WERI-Rb-1 (cell line): ENCODE data around the gene PTPDC1.

Experiments used
- DNase-seq: peaks from one replicate; pipeline ENCODE4 v3.0.0-alpha.2; 2020
- H3K27ac ChIP-seq: fragments of 250-450 bp; sonication (Bioruptor Pico); 2 replicates; pipeline ENCODE4 v1.5.1; 2020; ENCODE audit warnings: mild to moderate bottlenecking, moderate library complexity
- H3K27me3 ChIP-seq: fragments of 250-450 bp; sonication (Bioruptor Pico); 2 replicates; pipeline ENCODE4 v1.5.1; 2021; ENCODE audit warnings: mild to moderate bottlenecking, low read depth, moderate library complexity; ENCODE audit not compliant: insufficient read depth, severe bottlenecking
- H3K36me3 ChIP-seq: fragments of 250-450 bp; sonication (Bioruptor Pico); 2 replicates; pipeline ENCODE4 v1.5.1; 2020; ENCODE audit warnings: mild to moderate bottlenecking, moderate library complexity
- H3K4me3 ChIP-seq: 2 replicates; pipeline ENCODE4 v1.5.1; 2011; ENCODE audit warnings: low read depth, mild to moderate bottlenecking, control low read depth, low read length
- H3K9me3 ChIP-seq: fragments of 250-450 bp; sonication (Bioruptor Pico); 2 replicates; pipeline ENCODE4 v1.5.1; 2021; ENCODE audit warnings: mild to moderate bottlenecking, moderate library complexity; ENCODE audit not compliant: severe bottlenecking
- CTCF ChIP-seq: IDR thresholded peaks from 2 replicates; pipeline ENCODE4 v1.5.1; 2011; ENCODE audit warnings: low read depth, mild to moderate bottlenecking, control low read depth, inconsistent platforms, low read length

Gene PTPDC1

GRCh38 chr9:94078086-94078485 lies 6.2 kb upstream of the PTPDC1 start:
- no peak for DNase-seq
- Histone ChIP-seq H3K9me3 (no peaks in the 10 kb centered on the region), H3K36me3 (no peaks in the 10 kb centered on the region), H3K27ac (no peak overlapping the region), H3K4me3 (no peak overlapping the region), H3K27me3 (no peaks in the 10 kb centered on the region)
- TF ChIP-seq CTCF, result no peak

- H3K4me3 ChIP-seq, result no peak overlapping the region
- no peaks in the 10 kb centered on the region for H3K9me3 ChIP-seq
- no peaks in the 10 kb centered on the region for H3K27me3 ChIP-seq
- DNase-seq, result no peak
- H3K27ac ChIP-seq, result no peak overlapping the region
- TF ChIP-seq CTCF, result no peak
- no peaks in the 10 kb centered on the region for H3K36me3 ChIP-seq
Observed at GRCh38 chr9:94079236-94079635, 5.0 kb upstream of the PTPDC1 start.

GRCh38 chr9:94080249-94080648 lies 4.0 kb upstream of the PTPDC1 start:
- H3K27me3 ChIP-seq, result no peaks in the 10 kb centered on the region
- no peak overlapping the region for H3K4me3 ChIP-seq
- H3K27ac ChIP-seq, result no peak overlapping the region
- TF ChIP-seq CTCF, result no peak
- H3K36me3 ChIP-seq, result no peaks in the 10 kb centered on the region
- H3K9me3 ChIP-seq, result no peaks in the 10 kb centered on the region
- no peak for DNase-seq

- H3K27ac ChIP-seq, result no peak overlapping the region
- no peak for TF ChIP-seq CTCF
- no peaks in the 10 kb centered on the region for H3K27me3 ChIP-seq
- DNase-seq, result no peak
- H3K9me3 ChIP-seq, result no peaks in the 10 kb centered on the region
- no peak overlapping the region for H3K4me3 ChIP-seq
- H3K36me3 ChIP-seq, result no peaks in the 10 kb centered on the region
Observed at GRCh38 chr9:94081435-94081834, 2.8 kb upstream of the PTPDC1 start.

- H3K9me3 ChIP-seq, result no peaks in the 10 kb centered on the region
- H3K27me3 ChIP-seq, result no peaks in the 10 kb centered on the region
- no peak for DNase-seq
- no peak for TF ChIP-seq CTCF
- H3K36me3 ChIP-seq, result no peaks in the 10 kb centered on the region
- no peak overlapping the region for H3K4me3 ChIP-seq
- H3K27ac ChIP-seq, result no peak overlapping the region
Observed at GRCh38 chr9:94081864-94082463, 2.3 kb upstream of the PTPDC1 start.

GRCh38 chr9:94082553-94082952 lies 1.7 kb upstream of the PTPDC1 start:
- Histone ChIP-seq H3K9me3 (no peaks in the 10 kb centered on the region), H3K27me3 (no peaks in the 10 kb centered on the region)

More at GRCh38 chr9:94082553-94082952, 1.7 kb upstream of the PTPDC1 start:
- DNase-seq, result no peak
- TF ChIP-seq CTCF, result no peak
- no peak overlapping the region for H3K4me3 ChIP-seq
- no peak overlapping the region; the same call in 1 of the 2 replicates for H3K27ac ChIP-seq
- no peaks in the 10 kb centered on the region for H3K36me3 ChIP-seq
